Stomach (tissue), 4 donors: ENCODE measurements around the gene NWD2.

Source experiments
- CTCF ChIP-seq, 7 experiments: fragments of 450-650 bp in 4 of 7; fragments of 200-600 bp in 3 of 7; sonication (generic) in 3 of 7; IDR thresholded peaks; one replicate each; pipeline ENCODE4 v1.5.1; 2016 to 2019; ENCODE audit warnings: antibody characterized with exemption in 7 of 7, control low read depth in 2 of 7, mild to moderate bottlenecking in 1 of 7
- POLR2A ChIP-seq, 4 donors: fragments of 450-650 bp; IDR thresholded peaks; one replicate each; pipeline ENCODE4 v1.6.1; 2016; ENCODE audit warnings: antibody characterized with exemption in 4 of 4, control low read depth in 2 of 4, mild to moderate bottlenecking in 1 of 4, moderate library complexity in 1 of 4
- POLR2AphosphoS5 ChIP-seq, 3 donors: sonication (generic); formaldehyde crosslinking; IDR thresholded peaks; one replicate each; pipeline ENCODE4 v1.6.1; 2016; ENCODE audit warnings: antibody characterized with exemption in 3 of 3

DNA sequence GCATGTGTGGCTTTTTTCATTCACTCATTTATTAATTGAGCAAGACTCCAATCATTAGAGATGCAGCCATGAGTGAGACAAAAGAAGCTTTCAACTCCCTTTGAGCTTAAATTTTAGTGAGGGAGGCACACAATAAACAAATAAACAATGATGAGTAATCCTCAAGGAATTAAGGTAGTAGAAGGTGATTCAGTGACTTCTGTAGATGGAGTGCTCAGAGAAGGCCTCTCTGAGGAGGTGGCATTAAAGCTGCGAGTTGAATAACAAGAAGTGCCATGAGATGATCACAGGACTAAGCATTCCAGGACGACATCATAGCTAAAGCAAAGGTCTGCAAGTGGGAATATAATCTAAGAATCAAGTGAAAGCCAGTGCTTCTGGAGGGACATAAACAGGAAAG lies 77.6 kb downstream of the NWD2 start:
- TF ChIP-seq CTCF (IDR thresholded peaks at IDR 0.05) (no peak), POLR2A (IDR thresholded peaks at IDR 0.05) (no peak), POLR2AphosphoS5 (IDR thresholded peaks at IDR 0.05) (no peak)
